GM12891 (cell line): Measurements from ENCODE around the gene ANKRD6.

Source experiments
- POLR2A ChIP-seq: IDR thresholded peaks from 2 replicates; pipeline ENCODE4 v1.6.1; 2011; ENCODE audit warnings: low read depth, low read length, control low read depth
- TAF1 ChIP-seq: IDR thresholded peaks from 2 replicates; pipeline ENCODE4 v1.6.1; 2011; ENCODE audit warnings: low read depth, low read length, control low read depth

DNA sequence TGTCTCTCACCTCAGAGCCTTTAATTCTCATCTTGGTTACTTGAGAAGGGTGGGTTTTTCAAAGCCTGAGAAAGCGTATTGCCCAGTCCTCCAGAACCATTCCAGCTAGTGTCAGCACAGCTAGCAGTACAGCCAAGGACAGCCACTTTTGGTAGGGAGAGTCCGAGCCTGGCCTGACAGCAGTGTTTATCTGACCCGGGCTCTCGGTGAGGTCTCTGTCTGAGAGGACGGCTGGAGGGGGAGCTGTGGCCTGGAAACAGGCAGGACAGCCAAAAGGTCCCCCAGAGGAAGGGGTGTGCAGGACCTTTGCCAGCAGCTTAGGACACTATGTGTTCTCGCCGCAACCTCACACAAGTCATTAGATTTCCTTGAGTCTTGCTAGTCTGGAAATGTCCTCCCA is 166.8 kb downstream of the ANKRD6 start:
- no peak for TF ChIP-seq TAF1
- TF ChIP-seq POLR2A = no peak
